CD14-positive monocyte (primary cell): ENCODE data around the gene COMMD8. TPM values are rescaled to one million over a fixed set of nuclear protein-coding genes. Genes with fewer than 3 reads are reported as not detected.

Experiments
- DNase-seq, 3 donors: peaks; one replicate each; pipeline ENCODE4 v3.0.0-alpha.2; 2011 to 2022
- H2AFZ ChIP-seq: 2 replicates; pipeline ENCODE4 v1.6.0; 2012; ENCODE audit warnings: mild to moderate bottlenecking, low read depth, low read length, inconsistent platforms; ENCODE audit not compliant: insufficient read depth, poor library complexity, severe bottlenecking
- H3K27ac ChIP-seq, 2 donors: 1 replicate in 1 of 2; 2 replicates in 1 of 2; pipeline ENCODE4 v1.5.1; 2012 to 2013; ENCODE audit warnings: low read length in 2 of 2, control low read depth in 1 of 2, inconsistent platforms in 1 of 2, low read depth in 1 of 2, mild to moderate bottlenecking in 1 of 2
- H3K27me3 ChIP-seq, 2 donors: one replicate each; pipeline versions ENCODE4 v1.6.0 to v1.6.1; 2011 to 2013; ENCODE audit warnings: low read length in 2 of 2; ENCODE audit not compliant: control insufficient read depth in 2 of 2, insufficient read depth in 2 of 2
- H3K36me3 ChIP-seq, 2 donors: replicated peaks in 1 of 2; 1 replicate in 1 of 2; 2 replicates in 1 of 2; pipeline versions ENCODE4 v1.5.1 to v1.6.1; 2012 to 2013; ENCODE audit warnings: low read length in 2 of 2, control low read depth in 1 of 2, inconsistent platforms in 1 of 2, mild to moderate bottlenecking in 1 of 2; ENCODE audit not compliant: insufficient read depth in 2 of 2, control insufficient read depth in 1 of 2
- H3K4me1 ChIP-seq, 2 donors: 1 replicate in 1 of 2; 2 replicates in 1 of 2; pipeline versions ENCODE4 v1.5.1 to v1.6.1; 2012 to 2013; ENCODE audit warnings: low read length in 2 of 2, control low read depth in 1 of 2, inconsistent platforms in 1 of 2, mild to moderate bottlenecking in 1 of 2, moderate library complexity in 1 of 2; ENCODE audit not compliant: insufficient read depth in 2 of 2, control insufficient read depth in 1 of 2
- H3K4me2 ChIP-seq: replicated peaks from 2 replicates; pipeline ENCODE3; 2012; ENCODE audit warnings: low read length, moderate library complexity, mild to moderate bottlenecking; ENCODE audit not compliant: poor library complexity, severe bottlenecking; ENCODE audit errors: extremely low read depth
- H3K4me3 ChIP-seq, 3 experiments: fragments of 200-600 bp in 1 of 3; sonication (generic) in 1 of 3; replicated peaks in 1 of 3; 1 replicate in 2 of 3; 2 replicates in 1 of 3; pipeline ENCODE4 v1.5.1; 2011 to 2013; ENCODE audit warnings: low read length in 3 of 3, mild to moderate bottlenecking in 3 of 3, control low read depth in 2 of 3, low read depth in 2 of 3, inconsistent platforms in 1 of 3, moderate library complexity in 1 of 3
- H3K79me2 ChIP-seq: 2 replicates; pipeline ENCODE4 v1.6.0; 2012; ENCODE audit warnings: mild to moderate bottlenecking, control low read depth, inconsistent platforms, low read length, moderate library complexity; ENCODE audit not compliant: insufficient read depth
- H3K9ac ChIP-seq: 2 replicates; pipeline ENCODE4 v1.6.0; 2017; ENCODE audit warnings: low read length, mild to moderate bottlenecking; ENCODE audit not compliant: insufficient read depth, poor library complexity, severe bottlenecking
- H3K9me3 ChIP-seq, 2 donors: replicated peaks in 1 of 2; 1 replicate in 1 of 2; 2 replicates in 1 of 2; pipeline versions ENCODE4 v1.5.1 to v1.6.1; 2012 to 2013; ENCODE audit warnings: low read length in 2 of 2, control low read depth in 1 of 2; ENCODE audit not compliant: control insufficient read depth in 1 of 2, insufficient read depth in 1 of 2
- H4K20me1 ChIP-seq: 2 replicates; pipeline ENCODE4 v1.6.0; 2012; ENCODE audit warnings: mild to moderate bottlenecking, low read length, control low read depth, moderate library complexity; ENCODE audit not compliant: insufficient read depth
- H3K27ac Mint-ChIP-seq, 7 donors: one replicate each; pipeline ENCODE4 v1.8.0; 2020; ENCODE audit warnings: mild to moderate bottlenecking in 7 of 7, mixed read lengths in 7 of 7, moderate library complexity in 6 of 7, inconsistent platforms in 2 of 7
- H3K27me3 Mint-ChIP-seq, 3 donors: one replicate each; pipeline ENCODE4 v1.8.0; 2021 to 2022; ENCODE audit warnings: low read depth in 3 of 3, mild to moderate bottlenecking in 3 of 3, mixed read lengths in 3 of 3, moderate library complexity in 3 of 3, inconsistent platforms in 1 of 3
- H3K36me3 Mint-ChIP-seq, 2 donors: one replicate each; pipeline ENCODE4 v1.8.0; 2020; ENCODE audit warnings: mixed read lengths in 2 of 2, inconsistent platforms in 1 of 2, mild to moderate bottlenecking in 1 of 2
- H3K4me1 Mint-ChIP-seq: one replicate; pipeline ENCODE4 v1.8.0; 2020; ENCODE audit warnings: mild to moderate bottlenecking, mixed read lengths
- H3K4me3 Mint-ChIP-seq, 2 donors: one replicate each; pipeline ENCODE4 v1.8.0; 2020; ENCODE audit warnings: mild to moderate bottlenecking in 2 of 2, mixed read lengths in 2 of 2, moderate library complexity in 1 of 2
- H3K9me3 Mint-ChIP-seq, 7 donors: one replicate each; pipeline ENCODE4 v1.8.0; 2020 to 2022; ENCODE audit warnings: mixed read lengths in 7 of 7, mild to moderate bottlenecking in 6 of 7, moderate library complexity in 6 of 7, inconsistent platforms in 2 of 7
- CTCF ChIP-seq: fragments of 200-600 bp; IDR thresholded peaks from one replicate; pipeline ENCODE4 v1.8.0; 2022; ENCODE audit warnings: antibody characterized with exemption, mild to moderate bottlenecking
- WGBS: methylation state at CpG from one replicate; pipeline ENCODE4 v1.1.5; 2013; ENCODE audit warnings: missing lambda C conversion rate; ENCODE audit not compliant: insufficient coverage; 5-methylcytosine and 5-hydroxymethylcytosine counted together
- intact Hi-C, 2 donors: fragments of 100-400 bp; cut with micrococcal nuclease; formaldehyde crosslinking; loops; one replicate each; pipeline versions ENCODE4 v1.15.0 to v1.15.1; 2023
- polyA plus RNA-seq, 3 donors: library from polyadenylated mRNA; depleted of rRNA in 1 of 3; unstranded in 2 of 3; stranded (reverse) in 1 of 3; fragments of 300-500 nt in 2 of 3; fragments of >200 nt in 1 of 3; fragmentation: Illumina TruSeq in 2 of 3; gene quantifications; 1 replicate in 2 of 3; 2 replicates in 1 of 3; pipeline ENCODE4 v1.2.3, GENCODE V29; 2012 to 2021

COMMD8 gene
- polyA plus RNA-seq, 3 donors = 11.5 to 90.8 (median 71.8) TPM

DNA sequence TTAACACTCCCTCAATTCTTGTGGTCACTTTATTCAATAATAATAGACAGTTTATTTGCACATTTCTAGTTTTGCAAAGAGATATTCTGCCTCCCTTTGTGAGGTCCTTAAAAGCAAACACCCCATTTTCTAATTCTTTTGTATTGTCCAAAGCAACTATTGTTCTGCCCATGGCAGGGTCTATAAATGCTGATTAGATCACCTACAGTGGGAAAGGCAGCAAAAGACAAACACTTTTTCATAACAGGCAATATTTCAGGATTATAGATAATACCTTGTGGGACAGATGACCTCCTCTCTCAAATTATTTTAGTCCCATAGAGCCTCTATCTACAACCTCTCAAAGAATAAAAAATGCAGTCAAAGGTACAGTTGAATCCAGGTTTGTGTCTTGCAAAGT, 28.6 kb downstream of the COMMD8 start:
- Mint-ChIP-seq H3K4me3 (no peak overlapping the region), H3K9me3 (peaks cover 0 to 3% (median 1%) of the 10 kb centered on the region in 7 donors), H3K36me3 (no peaks in the 10 kb centered on the region), H3K4me1 (peaks cover 18% of the 10 kb centered on the region), H3K27ac (no peak overlapping the region), H3K27me3 (no peaks in the 10 kb centered on the region)
- H3K4me1 ChIP-seq = peaks cover 0 to 15% of the 10 kb centered on the region in 2 donors
- intact Hi-C loops = no loop called here
- no peak overlapping the region for H2AFZ ChIP-seq
- H3K27me3 ChIP-seq = no peaks in the 10 kb centered on the region
- H3K27ac ChIP-seq = no peak overlapping the region
- peaks cover 13% of the 10 kb centered on the region for H3K79me2 ChIP-seq
- DNase-seq = no peak
- no peak overlapping the region for H3K4me2 ChIP-seq
- H3K4me3 ChIP-seq = no peak overlapping the region
- no peak overlapping the region for H3K9ac ChIP-seq
- H4K20me1 ChIP-seq = no peaks in the 10 kb centered on the region
- no peak for TF ChIP-seq CTCF
- no peaks in the 10 kb centered on the region for H3K9me3 ChIP-seq
- H3K36me3 ChIP-seq = no peaks in the 10 kb centered on the region

- DNase-seq = no peak
- Mint-ChIP-seq H3K36me3 (no peaks in the 10 kb centered on the region), H3K9me3 (peaks cover 0 to 3% (median 1%) of the 10 kb centered on the region in 7 donors), H3K4me1 (peaks cover 5% of the 10 kb centered on the region), H3K4me3 (no peak overlapping the region), H3K27ac (no peak overlapping the region), H3K27me3 (no peaks in the 10 kb centered on the region)
- Histone ChIP-seq H3K4me3 (no peak overlapping the region), H3K36me3 (no peaks in the 10 kb centered on the region), H3K4me2 (no peak overlapping the region), H3K9ac (no peak overlapping the region), H2AFZ (no peak overlapping the region), H3K4me1 (no peaks in the 10 kb centered on the region), H4K20me1 (no peaks in the 10 kb centered on the region), H3K79me2 (peaks cover 6% of the 10 kb centered on the region), H3K9me3 (no peaks in the 10 kb centered on the region), H3K27me3 (no peaks in the 10 kb centered on the region), H3K27ac (no peak overlapping the region)
- intact Hi-C loops = no loop called here
- no peak for TF ChIP-seq CTCF
- no CpG with 5 or more reads among the region's 1 CpG for WGBS
These were observed 30.8 kb downstream of the COMMD8 start for GRCh38 chr4:47432749-47433148.
